ENCODE measurements around the gene SURF6.

- TF ChIP-seq POLR2A (IDR thresholded peaks at IDR 0.05) (no peak), CTCF (IDR thresholded peaks at IDR 0.05) (no peak)
Observed at GRCh38 chr9:133320421-133320881, 15.5 kb downstream of the SURF6 start.
